Colonic mucosa (tissue), 4 donors: Measurements from ENCODE around the gene PIAS1. TPM values are rescaled to one million over a fixed set of nuclear protein-coding genes. Genes with fewer than 3 reads are reported as not detected.
"Not testable (repeated sequence)": the region's sequence is repeated elsewhere in the genome, so short reads cannot be mapped to it uniquely, and the experiment has no call there.

Experiments
- DNase-seq: peaks from one replicate; pipeline ENCODE4 v3.0.0-alpha.2; 2020
- H3K27ac ChIP-seq: fragments of 200-600 bp; one replicate; pipeline ENCODE4 v1.8.0; 2021
- H3K27me3 ChIP-seq: fragments of 200-600 bp; one replicate; pipeline ENCODE4 v1.8.0; 2021
- H3K36me3 ChIP-seq: fragments of 200-600 bp; one replicate; pipeline ENCODE4 v1.8.0; 2021
- H3K4me1 ChIP-seq: fragments of 200-600 bp; one replicate; pipeline ENCODE4 v1.8.0; 2021; ENCODE audit warnings: mild to moderate bottlenecking
- H3K4me3 ChIP-seq: fragments of 200-600 bp; one replicate; pipeline ENCODE4 v1.8.0; 2021
- H3K9ac ChIP-seq, 2 donors: one replicate each; pipeline ENCODE4 v1.7.0; 2013; ENCODE audit warnings: control low read depth in 2 of 2, low read depth in 2 of 2, low read length in 2 of 2
- H3K9me3 ChIP-seq: fragments of 200-600 bp; one replicate; pipeline ENCODE4 v1.8.0; 2021
- CTCF ChIP-seq: fragments of 200-600 bp; IDR thresholded peaks from one replicate; pipeline ENCODE4 v1.8.0; 2022; ENCODE audit warnings: antibody characterized with exemption, mild to moderate bottlenecking
- intact Hi-C: fragments of 100-400 bp; cut with DNase I; formaldehyde crosslinking; loops from one replicate; pipeline ENCODE4 v1.14.1; 2022
- total RNA-seq, 2 donors: library from RNA; stranded (reverse); fragmentation: NEBNext Ultra II Directional in 1 of 2; extraction: Animal tissue kit (Norgen Biotek cat#: 25700) in 1 of 2; gene quantifications; one replicate each; pipeline ENCODE4 v1.2.1, GENCODE V29; 2021
- donor health status: healthy.
- donor health status: DM: no; HTN: no; CAD: no.
- donor health status: DM: no; HTN: no; CAD: no.

Gene PIAS1
- total RNA-seq, 2 donors from 2014 or later, result 26.6 to 33.0 TPM

GRCh38 chr15:68220967-68221366 lies 166.9 kb downstream of the PIAS1 start:
- Histone ChIP-seq H3K4me1 (no peaks in the 10 kb centered on the region), H3K9ac (no peak overlapping the region), H3K9me3 (no peaks in the 10 kb centered on the region), H3K27me3 (no peaks in the 10 kb centered on the region), H3K27ac (no peak overlapping the region), H3K4me3 (no peak overlapping the region), H3K36me3 (no peaks in the 10 kb centered on the region)
- no peak for TF ChIP-seq CTCF
- intact Hi-C loops, result no loop called here
- DNase-seq, result peak; percentile 3

- DNase-seq, result peak; percentile 6
- H3K9ac ChIP-seq, intact Hi-C loops: not testable (repeated sequence)
Observed at GRCh38 chr15:68221530-68222431, 167.7 kb downstream of the PIAS1 start.

GRCh38 chr15:68222432-68222743 lies 168.3 kb downstream of the PIAS1 start:
- H3K4me3 ChIP-seq, intact Hi-C loops, DNase-seq: not testable (repeated sequence)

More at GRCh38 chr15:68221530-68222431, 167.7 kb downstream of the PIAS1 start:
- H3K27ac ChIP-seq, H3K9me3 ChIP-seq, H3K4me3 ChIP-seq, H3K27me3 ChIP-seq, H3K36me3 ChIP-seq, H3K4me1 ChIP-seq: not testable (repeated sequence)

GRCh38 chr15:68223171-68223570 lies 169.1 kb downstream of the PIAS1 start:
- no peaks in the 10 kb centered on the region for H3K27me3 ChIP-seq
- no peak overlapping the region for H3K27ac ChIP-seq
- no peak overlapping the region for H3K9ac ChIP-seq
- no peak for DNase-seq
- no peaks in the 10 kb centered on the region for H3K36me3 ChIP-seq
- intact Hi-C loops, result no loop called here
- TF ChIP-seq CTCF, result no peak
- H3K9me3 ChIP-seq, result no peaks in the 10 kb centered on the region
- no peaks in the 10 kb centered on the region for H3K4me1 ChIP-seq
- no peak overlapping the region for H3K4me3 ChIP-seq

More at GRCh38 chr15:68222432-68222743, 168.3 kb downstream of the PIAS1 start:
- H3K9me3 ChIP-seq, H3K27me3 ChIP-seq, H3K9ac ChIP-seq, H3K27ac ChIP-seq, H3K36me3 ChIP-seq, H3K4me1 ChIP-seq: not testable (repeated sequence)

GRCh38 chr15:68224108-68224507 lies 170.0 kb downstream of the PIAS1 start:
- H3K27me3 ChIP-seq, result no peaks in the 10 kb centered on the region
- no peaks in the 10 kb centered on the region for H3K36me3 ChIP-seq
- no peak for TF ChIP-seq CTCF
- DNase-seq, result no peak
- H3K9ac ChIP-seq, result no peak overlapping the region
- no peak overlapping the region for H3K27ac ChIP-seq
- H3K9me3 ChIP-seq, result no peaks in the 10 kb centered on the region
- H3K4me3 ChIP-seq, result no peak overlapping the region
- H3K4me1 ChIP-seq, result no peaks in the 10 kb centered on the region
- intact Hi-C loops, result no loop called here

- Histone ChIP-seq H3K9ac (no peak overlapping the region), H3K4me3 (no peak overlapping the region), H3K36me3 (no peaks in the 10 kb centered on the region), H3K27me3 (no peaks in the 10 kb centered on the region), H3K27ac (no peak overlapping the region), H3K9me3 (no peaks in the 10 kb centered on the region), H3K4me1 (no peaks in the 10 kb centered on the region)
- intact Hi-C loops, result no loop called here
- DNase-seq, result no peak
- TF ChIP-seq CTCF, result no peak
Observed at GRCh38 chr15:68224546-68225250, 170.6 kb downstream of the PIAS1 start.

GRCh38 chr15:68225442-68225841 lies 171.3 kb downstream of the PIAS1 start:
- H3K9ac ChIP-seq, intact Hi-C loops, H3K36me3 ChIP-seq, H3K4me1 ChIP-seq, H3K4me3 ChIP-seq, H3K27me3 ChIP-seq, H3K27ac ChIP-seq, H3K9me3 ChIP-seq, DNase-seq: not testable (repeated sequence)
